ENCODE measurements around the gene ASPSCR1. TPM values are rescaled to one million over a fixed set of nuclear protein-coding genes. Genes with fewer than 3 reads are reported as not detected.
A peak's percentile ranks its signal among the peaks of the same experiment; 100 is the strongest.

ASPSCR1 gene
- total RNA-seq, 1 experiment from 2014 or later = 37.7 TPM

DNA sequence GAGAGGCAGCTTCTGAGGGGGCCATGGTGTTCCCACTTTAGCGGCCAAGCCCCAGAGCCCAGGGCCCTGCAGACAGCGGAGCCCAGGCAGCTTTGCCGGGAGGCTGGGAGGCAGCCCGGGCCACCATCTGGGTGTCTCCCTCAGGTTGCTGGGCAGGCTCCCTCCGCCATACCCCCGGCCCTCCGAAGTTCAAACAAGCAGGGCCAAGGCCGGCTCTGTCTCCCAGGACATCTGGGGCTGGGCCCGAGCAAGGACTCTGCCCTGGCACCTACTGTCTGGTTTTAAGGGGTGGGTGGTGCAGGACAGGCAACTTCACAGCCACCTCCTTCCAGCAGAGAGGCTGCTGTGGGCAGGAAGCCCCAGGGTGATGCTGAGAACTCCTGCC lies 85.5 kb downstream of the ASPSCR1 start:
- intact Hi-C loops (cut with micrococcal nuclease; ENCODE audit: unreplicated experiment) = no loop called here
- CTCF ChIA-PET = no interaction called here
- H3K9me3 Mint-ChIP-seq (ENCODE audit: low read depth, unreplicated experiment) = no peaks in the 10 kb centered on the region
- no peak for TF ChIP-seq CTCF (IDR thresholded peaks at IDR 0.05; ENCODE audit: unreplicated experiment)
- no peak overlapping the region for H3K4me3 Mint-ChIP-seq (ENCODE audit: low read depth, unreplicated experiment)
- H3K36me3 Mint-ChIP-seq (ENCODE audit: insufficient read depth, unreplicated experiment) = peaks cover 51% of the 10 kb centered on the region
- no peaks in the 10 kb centered on the region for H3K4me1 Mint-ChIP-seq (ENCODE audit: low read depth, unreplicated experiment)
- DNase-seq = no peak
- no peaks in the 10 kb centered on the region for H3K27me3 Mint-ChIP-seq (ENCODE audit: unreplicated experiment)
- BruUV-seq (replicated peaks) = no TSS peak
- H3K27ac Mint-ChIP-seq (ENCODE audit: unreplicated experiment) = no peak overlapping the region

DNA sequence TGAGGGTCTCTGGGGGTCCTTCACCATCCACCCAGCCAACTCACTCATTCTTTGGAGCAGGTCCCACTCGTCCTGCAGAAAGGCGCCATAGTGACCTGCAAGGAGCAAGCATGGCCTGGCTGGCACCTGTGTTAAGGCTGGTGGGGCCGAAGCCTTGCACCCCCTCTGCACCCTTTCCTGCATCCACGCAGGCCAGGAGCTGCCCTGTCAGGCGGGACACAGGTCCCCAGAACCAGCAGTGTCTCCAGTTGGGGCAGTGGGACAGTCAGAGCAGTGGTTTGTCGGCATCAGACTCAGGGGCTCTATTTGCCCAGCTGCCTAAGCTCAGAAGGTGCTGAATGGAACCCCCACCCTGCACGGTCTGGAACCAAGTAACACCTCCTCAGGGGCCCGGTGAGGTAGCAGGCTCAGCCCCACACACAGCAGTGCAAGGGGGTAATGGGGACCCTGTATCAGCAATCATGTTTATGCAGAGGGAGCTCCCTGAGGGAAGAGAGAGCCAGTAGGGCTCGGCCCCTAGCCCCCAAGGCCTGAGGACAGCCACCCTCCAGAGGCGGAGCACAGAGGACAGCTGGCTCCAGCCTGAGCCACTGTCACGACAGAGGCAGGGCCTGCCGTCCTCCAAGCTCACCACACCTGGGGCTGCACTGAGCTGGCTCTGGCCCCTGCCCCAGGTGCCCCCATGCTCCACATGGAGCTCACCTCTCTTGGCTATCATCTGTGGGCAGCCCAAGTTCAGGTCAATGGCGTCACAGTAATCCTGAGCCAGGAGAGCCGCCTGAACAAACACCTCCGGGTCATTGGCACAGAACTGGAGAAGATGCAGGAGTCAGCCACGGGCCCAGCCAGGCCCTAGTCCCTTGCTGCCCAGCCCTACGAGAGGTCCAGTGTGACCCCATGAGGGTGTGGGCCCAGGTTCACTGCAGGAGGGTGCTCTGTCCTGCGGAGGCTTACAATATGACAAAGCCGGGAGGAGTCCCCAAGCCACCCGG lies 86.3 kb downstream of the ASPSCR1 start:
- Mint-ChIP-seq H3K4me1 (ENCODE audit: low read depth, unreplicated experiment) (no peaks in the 10 kb centered on the region), H3K27ac (ENCODE audit: unreplicated experiment) (peak overlapping the region; percentile 20), H3K9me3 (ENCODE audit: low read depth, unreplicated experiment) (no peaks in the 10 kb centered on the region), H3K27me3 (ENCODE audit: unreplicated experiment) (no peaks in the 10 kb centered on the region), H3K4me3 (ENCODE audit: low read depth, unreplicated experiment) (peak overlapping the region; percentile 74), H3K36me3 (ENCODE audit: insufficient read depth, unreplicated experiment) (peaks cover 46% of the 10 kb centered on the region)
- DNase-seq = no peak
- no TSS peak for BruUV-seq (replicated peaks)
- no peak for TF ChIP-seq CTCF (IDR thresholded peaks at IDR 0.05; ENCODE audit: unreplicated experiment)
- CTCF ChIA-PET = no interaction called here
- intact Hi-C loops (cut with micrococcal nuclease; ENCODE audit: unreplicated experiment) = no loop called here

- CTCF ChIA-PET = interaction anchor here (0.7 to 1.0 kb wide), 2 partner anchors 27 to 90 kb away, joined by 3 to 4 read pairs; partner anchors contain the start of gene DCXR
- DNase-seq = peak; percentile 56
- intact Hi-C loops (cut with micrococcal nuclease; ENCODE audit: unreplicated experiment) = no loop called here
- Mint-ChIP-seq H3K4me1 (ENCODE audit: low read depth, unreplicated experiment) (no peaks in the 10 kb centered on the region), H3K9me3 (ENCODE audit: low read depth, unreplicated experiment) (no peaks in the 10 kb centered on the region), H3K4me3 (ENCODE audit: low read depth, unreplicated experiment) (peak overlapping the region; percentile 74), H3K27me3 (ENCODE audit: unreplicated experiment) (no peaks in the 10 kb centered on the region), H3K27ac (ENCODE audit: unreplicated experiment) (peak overlapping the region; percentile 20), H3K36me3 (ENCODE audit: insufficient read depth, unreplicated experiment) (peaks cover 44% of the 10 kb centered on the region)
- no peak for TF ChIP-seq CTCF (IDR thresholded peaks at IDR 0.05; ENCODE audit: unreplicated experiment)
- TSS peak; percentile 57 for BruUV-seq (replicated peaks)
These were observed 87.2 kb downstream of the ASPSCR1 start for GRCh38 chr17:82064433-82065192.

GRCh38 chr17:82065193-82065637 lies 87.8 kb downstream of the ASPSCR1 start:
- CTCF ChIA-PET = interaction anchor here (0.6 to 1.0 kb wide), 3 partner anchors 28 to 178 kb away, joined by 3 to 4 read pairs (median 3); partner anchors contain the start of gene DCXR
- no peaks in the 10 kb centered on the region for H3K27me3 Mint-ChIP-seq (ENCODE audit: unreplicated experiment)
- H3K36me3 Mint-ChIP-seq (ENCODE audit: insufficient read depth, unreplicated experiment) = peaks cover 41% of the 10 kb centered on the region
- no peaks in the 10 kb centered on the region for H3K9me3 Mint-ChIP-seq (ENCODE audit: low read depth, unreplicated experiment)
- BruUV-seq (replicated peaks) = no TSS peak
- DNase-seq = no peak
- TF ChIP-seq CTCF (IDR thresholded peaks at IDR 0.05; ENCODE audit: unreplicated experiment) = no peak
- intact Hi-C loops (cut with micrococcal nuclease; ENCODE audit: unreplicated experiment) = no loop called here
- H3K27ac Mint-ChIP-seq (ENCODE audit: unreplicated experiment) = no peak overlapping the region
- no peaks in the 10 kb centered on the region for H3K4me1 Mint-ChIP-seq (ENCODE audit: low read depth, unreplicated experiment)
- peak overlapping the region; percentile 74 for H3K4me3 Mint-ChIP-seq (ENCODE audit: low read depth, unreplicated experiment)

Data from Calu3 (cell line).